Fibroblast of villous mesenchyme (primary cell): ENCODE results near the gene SMC4. TPM values are rescaled to one million over a fixed set of nuclear protein-coding genes. Genes with fewer than 3 reads are reported as not detected.

ENCODE experiments used
- DNase-seq: peaks from one replicate; pipeline ENCODE4 v3.0.0-alpha.2; 2010; ENCODE audit warnings: low read depth
- H3K4me3 ChIP-seq: 2 replicates; pipeline ENCODE4 v1.5.1; 2011; ENCODE audit warnings: low read depth, mild to moderate bottlenecking, low read length
- total RNA-seq: library from RNA; depleted of rRNA; stranded (reverse); fragments of >200 nt; gene quantifications from 2 replicates; pipeline ENCODE4 v1.2.3, GENCODE V29; 2012
- TF ChIP-seq, protein P1 (sequence below): IDR thresholded peaks from 2 replicates; pipeline ENCODE4 v1.5.1; 2012; ENCODE audit warnings: low read depth, mild to moderate bottlenecking, low read length; ENCODE audit not compliant: insufficient read depth

SMC4 gene
- total RNA-seq, 1 donor = 88.5 TPM

DNA sequence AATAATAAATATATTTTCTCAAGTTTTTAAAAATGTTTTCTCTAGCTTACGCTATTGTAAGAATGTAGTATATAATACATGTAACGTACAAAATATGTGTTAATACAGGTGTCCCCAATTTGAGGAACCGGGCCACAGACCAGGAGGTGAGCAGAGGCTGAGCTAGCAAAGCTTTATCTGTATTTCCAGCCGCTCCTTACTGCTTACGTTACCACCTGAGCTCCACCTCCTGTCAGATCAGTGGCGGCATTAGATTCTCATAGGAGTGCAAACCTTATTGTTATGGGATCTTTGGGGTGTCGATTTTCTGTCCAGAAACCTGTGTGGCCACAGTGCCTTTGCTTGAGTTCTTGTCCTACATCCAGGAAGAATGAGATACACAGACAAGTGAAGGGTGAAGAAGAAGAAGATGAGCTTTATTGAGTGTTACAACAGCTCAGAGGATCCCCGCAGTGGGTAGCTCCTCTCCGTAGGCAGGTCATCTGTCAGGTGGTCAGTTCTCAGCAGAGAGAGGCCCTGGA, 60.1 kb downstream of the SMC4 start:
- H3K4me3 ChIP-seq = no peak overlapping the region
- TF ChIP-seq, protein P1, sequence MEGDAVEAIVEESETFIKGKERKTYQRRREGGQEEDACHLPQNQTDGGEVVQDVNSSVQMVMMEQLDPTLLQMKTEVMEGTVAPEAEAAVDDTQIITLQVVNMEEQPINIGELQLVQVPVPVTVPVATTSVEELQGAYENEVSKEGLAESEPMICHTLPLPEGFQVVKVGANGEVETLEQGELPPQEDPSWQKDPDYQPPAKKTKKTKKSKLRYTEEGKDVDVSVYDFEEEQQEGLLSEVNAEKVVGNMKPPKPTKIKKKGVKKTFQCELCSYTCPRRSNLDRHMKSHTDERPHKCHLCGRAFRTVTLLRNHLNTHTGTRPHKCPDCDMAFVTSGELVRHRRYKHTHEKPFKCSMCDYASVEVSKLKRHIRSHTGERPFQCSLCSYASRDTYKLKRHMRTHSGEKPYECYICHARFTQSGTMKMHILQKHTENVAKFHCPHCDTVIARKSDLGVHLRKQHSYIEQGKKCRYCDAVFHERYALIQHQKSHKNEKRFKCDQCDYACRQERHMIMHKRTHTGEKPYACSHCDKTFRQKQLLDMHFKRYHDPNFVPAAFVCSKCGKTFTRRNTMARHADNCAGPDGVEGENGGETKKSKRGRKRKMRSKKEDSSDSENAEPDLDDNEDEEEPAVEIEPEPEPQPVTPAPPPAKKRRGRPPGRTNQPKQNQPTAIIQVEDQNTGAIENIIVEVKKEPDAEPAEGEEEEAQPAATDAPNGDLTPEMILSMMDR = no peak
- DNase-seq = no peak

DNA sequence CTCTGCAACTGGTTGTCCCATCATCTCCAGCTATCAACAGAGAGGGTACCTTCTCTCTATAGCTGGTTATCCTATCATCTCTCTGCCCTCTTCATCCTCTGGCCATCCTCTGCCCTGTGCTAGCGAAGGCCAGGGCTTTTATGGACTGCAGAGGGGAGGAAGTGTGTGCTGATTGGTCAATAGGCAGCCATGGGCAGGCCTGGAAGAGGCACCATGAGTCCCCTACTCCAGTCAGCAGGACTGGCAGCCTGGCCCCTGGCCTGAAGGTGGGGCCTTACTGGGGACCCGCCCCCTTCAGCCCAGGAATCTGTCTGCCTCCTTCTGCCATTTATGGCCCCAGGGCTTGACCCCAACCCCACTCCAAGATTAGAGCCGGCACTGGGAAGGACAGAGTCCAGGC, 60.6 kb downstream of the SMC4 start:
- H3K4me3 ChIP-seq = no peak overlapping the region
- TF ChIP-seq, protein P1 = no peak
- no peak for DNase-seq

DNA sequence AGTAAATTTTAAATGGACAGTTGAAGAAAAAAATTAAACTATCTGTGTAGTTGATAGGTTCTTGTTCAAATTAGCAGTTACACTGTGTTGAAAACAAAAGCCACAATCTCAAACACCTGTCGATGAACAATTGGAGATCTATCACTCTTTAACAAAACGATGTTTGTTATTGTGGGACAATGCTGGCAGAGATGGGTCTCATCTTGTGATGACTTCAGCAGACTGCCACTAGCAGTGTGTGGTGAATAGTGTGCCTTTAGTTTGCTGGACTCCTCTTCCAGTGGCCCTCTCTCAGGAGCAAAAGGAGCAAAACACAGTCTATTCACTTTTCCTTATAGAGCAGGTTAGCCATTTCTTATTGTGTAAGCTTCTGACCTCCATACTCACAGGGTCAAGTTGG, 64.9 kb downstream of the SMC4 start:
- DNase-seq = no peak
- TF ChIP-seq, protein P1 = no peak
- H3K4me3 ChIP-seq = no peak overlapping the region

DNA sequence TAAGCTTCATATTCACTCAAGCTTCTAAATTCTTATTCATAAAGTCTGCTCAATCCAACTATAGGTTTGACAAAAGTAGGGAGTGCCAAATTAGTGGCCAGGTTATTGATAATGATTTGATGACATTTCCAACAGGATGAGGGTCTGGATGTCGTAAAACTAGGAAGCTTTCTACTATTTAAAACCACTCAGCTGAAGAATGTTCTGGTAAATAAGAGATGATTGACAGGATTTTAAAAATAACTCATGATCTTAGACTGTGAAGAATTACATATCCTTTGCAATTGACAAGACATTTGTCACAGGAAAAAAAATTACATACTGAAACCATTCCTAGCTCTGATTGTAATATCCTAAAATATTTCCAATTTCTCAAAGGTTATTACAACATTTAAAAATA, 65.5 kb downstream of the SMC4 start:
- H3K4me3 ChIP-seq = no peak overlapping the region
- DNase-seq = no peak
- TF ChIP-seq, protein P1 = no peak

DNA sequence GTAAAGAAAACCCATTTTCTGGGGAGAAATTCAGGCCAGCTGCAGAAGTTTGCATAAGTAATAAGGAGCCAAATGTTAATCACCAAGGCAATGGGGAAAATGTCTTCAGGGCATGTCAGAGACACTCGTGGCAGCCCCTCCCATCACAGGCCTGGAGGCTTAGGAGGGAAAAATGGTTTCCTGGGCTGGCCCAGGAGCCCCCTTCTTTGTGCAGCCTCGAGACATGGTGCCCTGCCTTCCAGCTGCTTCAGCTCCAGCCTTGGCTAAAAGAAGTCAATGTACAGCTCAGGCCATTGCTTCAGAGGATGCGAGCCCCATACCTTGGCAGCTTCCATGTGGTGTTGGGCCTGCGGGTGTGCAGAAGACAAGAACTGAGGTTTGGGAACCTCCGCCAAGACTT, 70.7 kb downstream of the SMC4 start:
- DNase-seq = no peak
- no peak overlapping the region for H3K4me3 ChIP-seq
- TF ChIP-seq, protein P1 = no peak

DNA sequence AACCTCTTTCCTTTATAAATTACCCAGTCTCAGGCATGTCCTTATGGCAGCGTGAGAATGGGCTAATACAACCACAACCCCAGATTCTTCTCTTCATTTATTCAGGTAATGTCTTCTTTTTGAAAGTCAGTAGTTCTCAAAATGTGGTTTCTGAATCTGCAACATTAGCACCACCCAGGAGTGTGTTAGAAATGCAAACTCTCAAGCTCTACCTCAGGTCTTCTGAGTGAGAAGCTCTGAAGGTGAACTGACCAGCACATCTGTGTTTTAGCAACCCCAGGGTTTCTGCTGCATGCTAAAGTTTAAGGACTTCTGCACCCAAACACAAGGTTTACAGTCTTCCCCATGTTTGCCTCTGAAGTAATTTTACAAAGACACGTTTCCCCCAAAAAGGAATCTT, 72.4 kb downstream of the SMC4 start:
- TF ChIP-seq, protein P1 = no peak
- no peak overlapping the region for H3K4me3 ChIP-seq
- no peak for DNase-seq

DNA sequence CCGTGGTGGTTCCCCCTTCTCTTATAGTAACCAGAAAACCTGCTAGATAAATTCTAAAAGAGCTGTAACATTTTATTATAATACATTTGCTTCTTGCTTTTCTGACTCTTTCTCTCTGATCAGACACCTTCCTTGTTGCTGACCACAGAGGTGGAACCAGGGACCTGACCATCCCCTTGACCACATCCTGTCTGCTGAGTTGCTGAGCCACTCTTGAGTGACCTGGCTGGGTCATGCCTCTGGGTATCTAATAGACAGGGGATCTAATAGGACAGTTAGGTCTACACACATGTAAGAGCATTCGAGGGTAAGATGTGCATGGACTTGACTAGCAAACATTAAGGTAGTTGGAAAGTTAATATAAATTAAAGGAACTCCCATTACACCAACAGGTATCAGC, 72.9 kb downstream of the SMC4 start:
- DNase-seq = no peak
- TF ChIP-seq, protein P1 = no peak
- H3K4me3 ChIP-seq = no peak overlapping the region
